HepG2 (cell line): ENCODE results near the gene GRAMD1B. TPM values are rescaled to one million over a fixed set of nuclear protein-coding genes. Genes with fewer than 3 reads are reported as not detected.

Experiments used
- ATAC-seq: fragments of 200-7000 bp; cut with Tn5 transposase; 3 replicates; pipeline ENCODE4 v1.9.1; 2020; ENCODE audit warnings: mild to moderate bottlenecking, moderate library complexity
- BruUV-seq: library from RNA; stranded (reverse); fragments of 400-500 nt; replicated peaks from 2 replicates; lab custom pipeline; 2021; lab: Mats Ljungman, UMichigan
- CTCF ChIA-PET: fragments of 300-600 bp; formaldehyde crosslinking; extraction: SDS; loops from one replicate; lab custom pipeline; 2021; ENCODE audit warnings: low total read pairs, inconsistent platforms, low intra/inter-chr PET ratio; lab: Yijun Ruan, JAX
- POLR2A ChIA-PET: fragments of 350-600 bp; sonication (Branson Sonifier 250); formaldehyde crosslinking; loops from one replicate; lab custom pipeline; 2020; ENCODE audit warnings: antibody characterized with exemption, inconsistent platforms; lab: Yijun Ruan, JAX
- DNase-seq: peaks from one replicate; pipeline ENCODE4 v3.0.0-alpha.2; 2015; ENCODE audit warnings: low spot score
- FAIRE-seq: peaks from 3 replicates; lab custom pipeline; 2011; peaks lifted over from hg19 to GRCh38; lab: Jason Lieb, UNC
- H2AFZ ChIP-seq: one replicate; pipeline ENCODE4 v1.6.1; 2011; ENCODE audit warnings: low read length, inconsistent platforms
- H3K27ac ChIP-seq: fragments of 300-600 bp; 3 replicates; pipeline ENCODE4 v1.8.0; 2011; ENCODE audit warnings: mixed run types, mild to moderate bottlenecking, mixed read lengths, low read length, inconsistent platforms; ENCODE audit not compliant: insufficient read depth; ENCODE audit errors: extremely low read length
- H3K27me3 ChIP-seq, 2 experiments: fragments of 200-600 bp in 1 of 2; 2 replicates in 1 of 2; 3 replicates in 1 of 2; pipeline versions ENCODE4 v1.6.0 to v1.8.0; 2011; ENCODE audit warnings: low read length in 2 of 2, mild to moderate bottlenecking in 2 of 2, moderate library complexity in 2 of 2, inconsistent platforms in 1 of 2; ENCODE audit not compliant: insufficient read depth in 2 of 2, control insufficient read depth in 1 of 2
- H3K36me3 ChIP-seq, 2 experiments: fragments of 200-600 bp in 1 of 2; replicated peaks in 1 of 2; 2 replicates in 1 of 2; 3 replicates in 1 of 2; pipeline versions ENCODE4 v1.5.1 to v1.8.0; 2011; ENCODE audit warnings: low read length in 2 of 2, inconsistent platforms in 1 of 2; ENCODE audit not compliant: insufficient read depth in 2 of 2, control insufficient read depth in 1 of 2
- H3K4me1 ChIP-seq: 2 replicates; pipeline ENCODE4 v1.5.1; 2012; ENCODE audit warnings: low read length, inconsistent platforms; ENCODE audit not compliant: insufficient read depth
- H3K4me2 ChIP-seq: 2 replicates; pipeline ENCODE4 v1.6.0; 2011; ENCODE audit warnings: low read depth, low read length, inconsistent platforms
- H3K4me3 ChIP-seq, 3 experiments: fragments of 200-600 bp in 1 of 3; sonication (generic), shearing (Covaris generic) in 1 of 3; replicated peaks in 1 of 3; 2 replicates each; pipeline ENCODE4 v1.5.1; 2011 to 2016; ENCODE audit warnings: low read length in 3 of 3, inconsistent platforms in 2 of 3, low read depth in 2 of 3, mild to moderate bottlenecking in 2 of 3, control low read depth in 1 of 3, mixed read lengths in 1 of 3; ENCODE audit not compliant: insufficient read depth in 1 of 3
- H3K79me2 ChIP-seq: one replicate; pipeline ENCODE4 v1.6.1; 2011; ENCODE audit warnings: low read length, inconsistent platforms; ENCODE audit not compliant: insufficient read depth
- H3K9ac ChIP-seq: 2 replicates; pipeline ENCODE4 v1.6.0; 2011; ENCODE audit warnings: mild to moderate bottlenecking, low read depth, low read length, inconsistent platforms; ENCODE audit not compliant: insufficient read depth
- H3K9me3 ChIP-seq: 2 replicates; pipeline ENCODE4 v1.5.1; 2012; ENCODE audit warnings: mild to moderate bottlenecking, low read length
- H4K20me1 ChIP-seq: 2 replicates; pipeline ENCODE4 v1.6.0; 2011; ENCODE audit warnings: inconsistent platforms, mild to moderate bottlenecking, low read length, moderate library complexity; ENCODE audit not compliant: insufficient read depth
- ARNT ChIP-seq: fragments of 450-650 bp; IDR thresholded peaks from 2 replicates; pipeline ENCODE4 v1.6.1; 2017
- CEBPB ChIP-seq: IDR thresholded peaks from 2 replicates; pipeline ENCODE4 v1.6.1; 2011; ENCODE audit warnings: low read depth, low read length, improper control_type of control experiment, borderline replicate concordance
- DMAP1 ChIP-seq: IDR thresholded peaks from 2 replicates; pipeline ENCODE4 v1.6.1; 2016
- HOXD1 ChIP-seq: sonication (generic); formaldehyde crosslinking; IDR thresholded peaks from 2 replicates; pipeline ENCODE4 v1.5.0; 2020; ENCODE audit warnings: missing genetic modification reagents
- MNT ChIP-seq: fragments of 450-650 bp; IDR thresholded peaks from 2 replicates; pipeline ENCODE4 v1.6.1; 2016
- PBX2 ChIP-seq: IDR thresholded peaks from 2 replicates; pipeline ENCODE4 v1.6.1; 2016; ENCODE audit warnings: control low read depth
- SMARCC2 ChIP-seq: fragments of 450-650 bp; IDR thresholded peaks from 2 replicates; pipeline ENCODE4 v1.6.1; 2017; ENCODE audit warnings: antibody characterized with exemption, mild to moderate bottlenecking
- SNAPC5 ChIP-seq: sonication (generic); formaldehyde crosslinking; IDR thresholded peaks from 2 replicates; pipeline ENCODE4 v1.8.1; 2023; ENCODE audit warnings: mild to moderate bottlenecking, missing genetic modification reagents, borderline replicate concordance
- TFE3 ChIP-seq: IDR thresholded peaks from 2 replicates; pipeline ENCODE4 v1.6.1; 2016
- XRCC5 ChIP-seq: fragments of 200-400 bp; formaldehyde crosslinking; optimal IDR thresholded peaks from 2 replicates; pipeline ENCODE3; 2017; ENCODE audit warnings: mild to moderate bottlenecking, low read length
- ZKSCAN8 ChIP-seq: IDR thresholded peaks from 2 replicates; pipeline ENCODE4 v1.6.1; 2016; ENCODE audit warnings: borderline replicate concordance, missing genetic modification reagents, missing compliant biosample characterization
- ZNF24 ChIP-seq: fragments of 450-650 bp; IDR thresholded peaks from 2 replicates; pipeline ENCODE4 v1.6.1; 2017; ENCODE audit warnings: antibody characterized with exemption, mild to moderate bottlenecking
- ZNF354B ChIP-seq: sonication (generic); formaldehyde crosslinking; IDR thresholded peaks from 2 replicates; pipeline ENCODE4 v1.8.0; 2022; ENCODE audit warnings: mild to moderate bottlenecking, missing genetic modification reagents
- ZNF446 ChIP-seq: sonication (generic); formaldehyde crosslinking; IDR thresholded peaks from 2 replicates; pipeline ENCODE4 v1.5.0; 2020; ENCODE audit warnings: mild to moderate bottlenecking, missing genetic modification reagents
- ZNF550 ChIP-seq: sonication (generic); formaldehyde crosslinking; IDR thresholded peaks from 2 replicates; pipeline ENCODE4 v1.4.0; 2020; ENCODE audit warnings: mild to moderate bottlenecking, missing genetic modification reagents, borderline replicate concordance
- ZNF709 ChIP-seq: sonication (generic); formaldehyde crosslinking; IDR thresholded peaks from 2 replicates; pipeline ENCODE4 v1.5.0; 2020; ENCODE audit warnings: mild to moderate bottlenecking, missing genetic modification reagents
- ZNF776 ChIP-seq: sonication (generic); formaldehyde crosslinking; IDR thresholded peaks from 2 replicates; pipeline ENCODE4 v1.4.0; 2020; ENCODE audit warnings: mild to moderate bottlenecking, missing genetic modification reagents
- ZSCAN9 ChIP-seq: IDR thresholded peaks from 2 replicates; pipeline ENCODE4 v1.6.1; 2016; ENCODE audit warnings: borderline replicate concordance
- WGBS: methylation state at CpG from one replicate; pipeline ENCODE4 v1.1.6; 2017; ENCODE audit warnings: low lambda C conversion rate; 5-methylcytosine and 5-hydroxymethylcytosine counted together
- in situ Hi-C: cut with HindIII; loops from 2 replicates; pipeline ENCODE4 v1.10.0; 2017; ENCODE audit warnings: low pct_unique_long_range_greater_than_20kb; ENCODE audit not compliant: extremely low pct_ligation_motif_present
- intact Hi-C: fragments of 100-400 bp; cut with micrococcal nuclease; formaldehyde crosslinking; loops from one replicate; pipeline ENCODE4 v1.10.0; 2022; ENCODE audit not compliant: unreplicated experiment
- polyA plus RNA-seq, 8 experiments: library from polyadenylated mRNA; depleted of rRNA in 3 of 8; stranded (reverse) in 7 of 8; unstranded in 1 of 8; fragments of >200 nt; fragmentation: Illumina TruSeq in 4 of 8; extraction: Trizol in 4 of 8; gene quantifications; 2 replicates each; pipeline versions ENCODE4 v1.2.1 to v1.2.3, GENCODE V29; 2011 to 2016; ENCODE audit warnings: low read depth in 4 of 8, missing spikeins in 1 of 8, mixed read lengths in 1 of 8; ENCODE audit not compliant: insufficient read depth in 1 of 8
- total RNA-seq, 5 experiments: library from RNA; depleted of rRNA; stranded (reverse); fragments of >200 nt; fragmentation: Illumina TruSeq; extraction: Trizol; gene quantifications; 2 replicates each; pipeline ENCODE4 v1.2.3, GENCODE V29; 2016; ENCODE audit warnings: low read depth in 1 of 5

GRAMD1B gene
- total and polyA plus RNA-seq, 2 of the 13 experiments (the other 11 are each of a cell fraction or from before 2014, with no cell fraction given) = 0.12 TPM; not detected in 1

- no peak for TF ChIP-seq ZNF24
- TF ChIP-seq CEBPB = no peak
- no peak for TF ChIP-seq SNAPC5 (CRISPR knock-in tag)
Observed at GRCh38 chr11:123548774-123549173, 118.7 kb downstream of the GRAMD1B start (continued).

GRCh38 chr11:123549926-123550917 lies 120.2 kb downstream of the GRAMD1B start:
- no peak for FAIRE-seq
- H3K9me3 ChIP-seq = no peaks in the 10 kb centered on the region
- in situ Hi-C loops = no loop called here
- POLR2A ChIA-PET = no interaction called here
- ATAC-seq = no peak
- intact Hi-C loops = no loop called here
- H3K9ac ChIP-seq = no peak overlapping the region
- CTCF ChIA-PET = no interaction called here
- H3K36me3 ChIP-seq = no peaks in the 10 kb centered on the region
- H3K27me3 ChIP-seq = peaks cover 0 to 9% of the 10 kb centered on the region in 2 experiments; a peak in 3 of 5 replicates
- H3K27ac ChIP-seq = no peak overlapping the region
- H3K4me3 ChIP-seq = no peak overlapping the region
- H3K4me2 ChIP-seq = no peak overlapping the region
- 20% methylated on average over 12 of the region's 16 CpGs for whole genome bisulfite sequencing
- no peak for DNase-seq
- H3K79me2 ChIP-seq = no peaks in the 10 kb centered on the region
- H3K4me1 ChIP-seq = no peaks in the 10 kb centered on the region
- H2AFZ ChIP-seq = no peak overlapping the region
- BruUV-seq = no TSS peak
- no peaks in the 10 kb centered on the region for H4K20me1 ChIP-seq
- TF ChIP-seq HOXD1 (CRISPR knock-in tag) (no peak), SMARCC2 (no peak), DMAP1 (CRISPR knock-in tag) (no peak), ZNF776 (CRISPR knock-in tag) (no peak), ZNF354B (no peak), TFE3 (CRISPR knock-in tag) (no peak), PBX2 (CRISPR knock-in tag) (no peak), ZSCAN9 (no peak), ZNF709 (CRISPR knock-in tag) (no peak), MNT (no peak), ARNT (no peak), ZNF550 (CRISPR knock-in tag) (no peak), XRCC5 (no peak), ZNF446 (CRISPR knock-in tag) (no peak), ZKSCAN8 (no peak)
